Astrocyte (in vitro differentiated cells and primary cell): Measurements from ENCODE around the gene CDC26. TPM values are rescaled to one million over a fixed set of nuclear protein-coding genes. Genes with fewer than 3 reads are reported as not detected.

ENCODE experiments used
- DNase-seq: peaks from one replicate; pipeline ENCODE4 v3.0.0-alpha.2; 2010; ENCODE audit warnings: low read depth
- FAIRE-seq: peaks from 2 replicates; lab custom pipeline; 2011; peaks lifted over from hg19 to GRCh38; lab: Jason Lieb, UNC
- H2AFZ ChIP-seq: 2 replicates; pipeline ENCODE4 v1.6.0; 2012; ENCODE audit warnings: low read depth, low read length, inconsistent platforms
- H3K27ac ChIP-seq: 2 replicates; pipeline ENCODE4 v1.5.1; 2011; ENCODE audit warnings: low read depth, low read length, inconsistent platforms
- H3K27me3 ChIP-seq: 2 replicates; pipeline ENCODE4 v1.6.0; 2011; ENCODE audit warnings: low read length, inconsistent platforms; ENCODE audit not compliant: insufficient read depth
- H3K36me3 ChIP-seq: 2 replicates; pipeline ENCODE4 v1.5.1; 2011; ENCODE audit warnings: low read length, inconsistent platforms; ENCODE audit not compliant: insufficient read depth
- H3K4me1 ChIP-seq: 2 replicates; pipeline ENCODE4 v1.5.1; 2011; ENCODE audit warnings: low read length, inconsistent platforms; ENCODE audit not compliant: insufficient read depth
- H3K4me2 ChIP-seq: 2 replicates; pipeline ENCODE4 v1.6.0; 2012; ENCODE audit warnings: low read length, inconsistent platforms
- H3K4me3 ChIP-seq: 2 replicates; pipeline ENCODE4 v1.5.1; 2011; ENCODE audit warnings: low read depth, mild to moderate bottlenecking, low read length, inconsistent platforms; ENCODE audit not compliant: insufficient read depth
- H3K79me2 ChIP-seq: 2 replicates; pipeline ENCODE4 v1.6.0; 2012; ENCODE audit warnings: mild to moderate bottlenecking, low read length, inconsistent platforms; ENCODE audit not compliant: insufficient read depth
- H3K9ac ChIP-seq: 2 replicates; pipeline ENCODE4 v1.6.0; 2012; ENCODE audit warnings: mild to moderate bottlenecking, low read length, inconsistent platforms
- H3K9me3 ChIP-seq: 2 replicates; pipeline ENCODE4 v1.5.1; 2012; ENCODE audit warnings: low read depth, mild to moderate bottlenecking, low read length, inconsistent platforms; ENCODE audit not compliant: insufficient read depth
- H4K20me1 ChIP-seq: 2 replicates; pipeline ENCODE4 v1.6.0; 2012; ENCODE audit warnings: low read length, inconsistent platforms; ENCODE audit not compliant: insufficient read depth
- H3K27ac Mint-ChIP-seq: one replicate; pipeline ENCODE4 v1.8.0; 2021; ENCODE audit warnings: mild to moderate bottlenecking, mixed read lengths; ENCODE audit not compliant: unreplicated experiment
- H3K27me3 Mint-ChIP-seq: one replicate; pipeline ENCODE4 v1.8.0; 2021; ENCODE audit warnings: low read depth, mixed read lengths; ENCODE audit not compliant: unreplicated experiment
- H3K36me3 Mint-ChIP-seq: one replicate; pipeline ENCODE4 v1.8.0; 2021; ENCODE audit warnings: low read depth, mixed read lengths; ENCODE audit not compliant: unreplicated experiment
- H3K4me1 Mint-ChIP-seq: one replicate; pipeline ENCODE4 v1.8.0; 2021; ENCODE audit warnings: low read depth, mixed read lengths; ENCODE audit not compliant: unreplicated experiment
- H3K4me3 Mint-ChIP-seq: one replicate; pipeline ENCODE4 v1.8.0; 2021; ENCODE audit warnings: mild to moderate bottlenecking, moderate library complexity, mixed read lengths; ENCODE audit not compliant: unreplicated experiment
- H3K9me3 Mint-ChIP-seq: one replicate; pipeline ENCODE4 v1.8.0; 2021; ENCODE audit warnings: mild to moderate bottlenecking, mixed read lengths; ENCODE audit not compliant: unreplicated experiment
- CTCF ChIP-seq: IDR thresholded peaks from 2 replicates; pipeline ENCODE4 v1.5.1; 2011; ENCODE audit warnings: low read depth, mild to moderate bottlenecking, inconsistent platforms, low read length, moderate library complexity; ENCODE audit not compliant: insufficient read depth
- EZH2 ChIP-seq: IDR thresholded peaks from 2 replicates; pipeline ENCODE4 v1.6.1; 2012; ENCODE audit warnings: mild to moderate bottlenecking, low read length, inconsistent platforms; ENCODE audit not compliant: insufficient read depth
- total RNA-seq: library from RNA; stranded (reverse); gene quantifications from 2 replicates; pipeline ENCODE4 v1.2.1, GENCODE V29; 2021

Gene CDC26
- total RNA-seq, 1 donor from 2014 or later: 23.9 TPM

- peak within 1 kb of the TSS; percentile 99 for H2AFZ ChIP-seq
- H3K9me3 ChIP-seq: no peaks in the 10 kb centered on the region
- H3K27ac ChIP-seq: peak within 1 kb of the TSS; percentile 86
- H3K4me1 ChIP-seq: peaks cover 22% of the 10 kb centered on the region
- TF ChIP-seq CTCF (no peak), EZH2 (no peak)
- H3K27me3 Mint-ChIP-seq: no peaks in the 10 kb centered on the region
- no peaks in the 10 kb centered on the region for H3K9me3 Mint-ChIP-seq
- H3K36me3 Mint-ChIP-seq: no peaks in the 10 kb centered on the region
- H3K27ac Mint-ChIP-seq: peak within 1 kb of the TSS; percentile 88
- H3K27me3 ChIP-seq: no peaks in the 10 kb centered on the region
- FAIRE-seq: no peak
- peaks cover 21% of the 10 kb centered on the region for H3K4me1 Mint-ChIP-seq
- H4K20me1 ChIP-seq: peaks cover 41% of the 10 kb centered on the region
- peak; percentile 96 for DNase-seq
- peaks cover 3% of the 10 kb centered on the region for H3K36me3 ChIP-seq
- peak within 1 kb of the TSS; percentile 96 for H3K9ac ChIP-seq
- H3K4me3 ChIP-seq: peak within 1 kb of the TSS; percentile 99
- H3K4me3 Mint-ChIP-seq: peak within 1 kb of the TSS; percentile 97
- H3K79me2 ChIP-seq: peaks cover 69% of the 10 kb centered on the region
- H3K4me2 ChIP-seq: peak within 1 kb of the TSS; percentile 89
These were observed 54.2 kb downstream of the CDC26 start, which contains the start of the genes FKBP15 and SLC31A1 for GRCh38 chr9:113221003-113221799. Gene FKBP15 (minus strand): TSS chr9:113221277. CDS start chr9:113221243, 34 bp downstream. Gene SLC31A1 (plus strand): TSS chr9:113221544. CDS start chr9:113256149, 34,605 bp downstream.

GRCh38 chr9:113220467-113221002 is 54.8 kb downstream of the CDC26 start:
- peak overlapping the region; percentile 86 for H3K27ac ChIP-seq
- H3K4me3 ChIP-seq: peak overlapping the region; percentile 99
- peaks cover 22% of the 10 kb centered on the region for H3K4me1 ChIP-seq
- H3K27me3 ChIP-seq: no peaks in the 10 kb centered on the region
- no peaks in the 10 kb centered on the region for H3K36me3 Mint-ChIP-seq
- no peaks in the 10 kb centered on the region for H3K27me3 Mint-ChIP-seq
- peak overlapping the region; percentile 89 for H3K4me2 ChIP-seq
- peaks cover 72% of the 10 kb centered on the region for H3K79me2 ChIP-seq
- peak overlapping the region; percentile 97 for H3K4me3 Mint-ChIP-seq
- no peaks in the 10 kb centered on the region for H3K9me3 Mint-ChIP-seq
- H3K27ac Mint-ChIP-seq: peak overlapping the region; percentile 88
- peaks cover 39% of the 10 kb centered on the region for H4K20me1 ChIP-seq
- H3K36me3 ChIP-seq: peaks cover 3% of the 10 kb centered on the region
- DNase-seq: no peak
- H3K9ac ChIP-seq: peak overlapping the region; percentile 96
- H3K4me1 Mint-ChIP-seq: peaks cover 21% of the 10 kb centered on the region
- H3K9me3 ChIP-seq: no peaks in the 10 kb centered on the region
- peak overlapping the region; percentile 96 for H2AFZ ChIP-seq
- TF ChIP-seq CTCF (no peak), EZH2 (no peak)
- FAIRE-seq: no peak
